Right lobe of liver (tissue), 6 donors: ENCODE measurements around the gene ANXA11. TPM values are rescaled to one million over a fixed set of nuclear protein-coding genes. Genes with fewer than 3 reads are reported as not detected.
A peak's percentile ranks its signal among the peaks of the same experiment; 100 is the strongest.

Experiments used
- ATAC-seq, 4 donors: fragments of 200-7000 bp; cut with Tn5 transposase; one replicate each; pipeline ENCODE4 v1.9.1; 2020; ENCODE audit warnings: mild to moderate bottlenecking in 4 of 4, moderate library complexity in 4 of 4
- DNase-seq, 3 donors: peaks; one replicate each; pipeline ENCODE4 v3.0.0-alpha.2; 2020
- H3K27ac ChIP-seq, 3 donors: fragments of 200-600 bp; one replicate each; pipeline ENCODE4 v1.8.0; 2022
- H3K27me3 ChIP-seq, 2 donors: fragments of 200-600 bp; one replicate each; pipeline ENCODE4 v1.8.0; 2022
- H3K36me3 ChIP-seq, 4 donors: fragments of 200-600 bp; sonication (generic) in 1 of 4; one replicate each; pipeline versions ENCODE4 v1.5.1 to v1.8.0; 2017 to 2022; ENCODE audit warnings: control low read depth in 1 of 4
- H3K4me1 ChIP-seq, 4 donors: fragments of 200-600 bp; sonication (generic) in 1 of 4; one replicate each; pipeline versions ENCODE4 v1.5.1 to v1.8.0; 2017 to 2022; ENCODE audit warnings: control low read depth in 1 of 4
- H3K4me3 ChIP-seq, 3 donors: fragments of 200-600 bp; one replicate each; pipeline ENCODE4 v1.8.0; 2022
- H3K9me3 ChIP-seq, 4 donors: fragments of 200-600 bp; sonication (generic) in 1 of 4; one replicate each; pipeline versions ENCODE4 v1.5.1 to v1.8.0; 2017 to 2022; ENCODE audit warnings: control low read depth in 1 of 4
- CTCF ChIP-seq, 4 donors: fragments of 200-600 bp in 3 of 4; fragments of 450-650 bp in 1 of 4; IDR thresholded peaks; one replicate each; pipeline versions ENCODE4 v1.5.1 to v1.8.0; 2016 to 2022; ENCODE audit warnings: antibody characterized with exemption in 4 of 4, mild to moderate bottlenecking in 2 of 4
- POLR2A ChIP-seq: fragments of 450-650 bp; IDR thresholded peaks from one replicate; pipeline ENCODE4 v1.6.1; 2017; ENCODE audit warnings: antibody characterized with exemption, mild to moderate bottlenecking
- WGBS: methylation state at CpG from one replicate; pipeline ENCODE4 v1.1.6; 2018; ENCODE audit warnings: low coverage, low lambda C conversion rate; ENCODE audit not compliant: insufficient coverage; ENCODE audit errors: missing lambda C conversion rate; 5-methylcytosine and 5-hydroxymethylcytosine counted together
- intact Hi-C, 2 donors: fragments of 100-400 bp; cut with DNase I; formaldehyde crosslinking; loops; one replicate each; pipeline versions ENCODE4 v1.11.2 to v1.14.1; 2022
- total RNA-seq, 6 experiments: library from RNA; depleted of rRNA in 2 of 6; stranded (reverse); fragments of >200 nt in 2 of 6; fragmentation: NEBNext Ultra II Directional in 3 of 6; extraction: Animal tissue kit (Norgen Biotek cat#: 25700) in 3 of 6; gene quantifications; one replicate each; pipeline versions ENCODE4 v1.1.0 to v1.2.4, GENCODE V29; 2016 to 2023
- donor health status: DM: no; HTN: yes; CAD: no.
- donor health status: DM: no; HTN: no; CAD: no.
- donor health status: DM: no; HTN: no; CAD: no.
- donor health status: DM: no; HTN: yes; CAD: no.
- donor health status: DM: no; HTN: yes; CAD: no.

The ANXA11 gene
- total RNA-seq, 6 experiments from 2014 or later: 41.7 to 100 (median 55.6) TPM

GRCh38 chr10:80197972-80198916, 7.1 kb downstream of the ANXA11 start:
- Histone ChIP-seq H3K9me3 (no peaks in the 10 kb centered on the region), H3K4me3 (no peak overlapping the region), H3K27ac (peak overlapping the region in 2 of 3 donors; percentile 33 to 34), H3K4me1 (peaks cover 2 to 65% (median 26%) of the 10 kb centered on the region in 4 donors), H3K36me3 (no peaks in the 10 kb centered on the region), H3K27me3 (no peaks in the 10 kb centered on the region)
- TF ChIP-seq POLR2A: no peak
- TF ChIP-seq CTCF (IDR thresholded peaks at IDR 0.05): no peak
- intact Hi-C loops: no loop called here
- DNase-seq (no peak), ATAC-seq (no peak)
- 90% methylated on average over 9 of the region's 14 CpGs for WGBS

- peak overlapping the region in 1 of 3 donors; percentile 43 for H3K4me3 ChIP-seq
- H3K27ac ChIP-seq: peak overlapping the region; percentile 86 to 99 (median 98)
- H3K27me3 ChIP-seq: no peaks in the 10 kb centered on the region
- peaks cover 2 to 54% (median 22%) of the 10 kb centered on the region in 4 donors for H3K4me1 ChIP-seq
- ATAC-seq: no peak
- no peaks in the 10 kb centered on the region for H3K36me3 ChIP-seq
- DNase-seq: no peak
- intact Hi-C loops: no loop called here
- H3K9me3 ChIP-seq: no peaks in the 10 kb centered on the region
- TF ChIP-seq POLR2A (no peak), CTCF (IDR thresholded peaks at IDR 0.05) (no peak)
- WGBS: 45% methylated on average over 2 of the region's 2 CpGs
Observed at GRCh38 chr10:80196950-80197315, 8.4 kb downstream of the ANXA11 start.

- intact Hi-C loops: no loop called here
- Histone ChIP-seq H3K27ac (peak overlapping the region; percentile 86 to 99 (median 98)), H3K4me1 (peaks cover 2 to 50% (median 22%) of the 10 kb centered on the region in 4 donors), H3K9me3 (no peaks in the 10 kb centered on the region), H3K4me3 (peak overlapping the region in 2 of 3 donors; percentile 27 to 43), H3K27me3 (no peaks in the 10 kb centered on the region), H3K36me3 (no peaks in the 10 kb centered on the region)
- DNase-seq (peak; percentile 84 to 93 (median 89)), ATAC-seq (peak; percentile 88 to 95 (median 92))
- WGBS: 38% methylated on average over 4 of the region's 8 CpGs
- TF ChIP-seq CTCF (IDR thresholded peaks at IDR 0.05) (no peak), POLR2A (peak; percentile 60)
Observed at GRCh38 chr10:80196270-80196949, 8.9 kb downstream of the ANXA11 start.

- WGBS: 43% methylated on average over 1 of the region's 4 CpGs
- TF ChIP-seq CTCF (IDR thresholded peaks at IDR 0.05): no peak
- TF ChIP-seq POLR2A: no peak
- no peak overlapping the region for H3K4me3 ChIP-seq
- peak overlapping the region in 2 of 3 donors; percentile 98 to 99 for H3K27ac ChIP-seq
- intact Hi-C loops: no loop called here
- no peaks in the 10 kb centered on the region for H3K9me3 ChIP-seq
- ATAC-seq (no peak), DNase-seq (no peak)
- H3K4me1 ChIP-seq: peaks cover 2 to 43% (median 22%) of the 10 kb centered on the region in 4 donors
- H3K36me3 ChIP-seq: no peaks in the 10 kb centered on the region
- no peaks in the 10 kb centered on the region for H3K27me3 ChIP-seq
Observed at GRCh38 chr10:80195046-80195574, 10.2 kb downstream of the ANXA11 start.
